GM20000 (cell line): Measurements from ENCODE around the gene S100A7.

ENCODE experiments used
- DNase-seq: peaks from one replicate; pipeline ENCODE4 v3.0.0; 2012; ENCODE audit warnings: low spot score
- CTCF ChIP-seq: IDR thresholded peaks from 2 replicates; pipeline ENCODE4 v1.5.1; 2012; ENCODE audit warnings: mild to moderate bottlenecking, control low read depth; ENCODE audit errors: extremely low read depth, missing control alignments

Gene S100A7

GRCh38 chr1:153434746-153435455 is 25.6 kb downstream of the S100A7 start:
- no peak for DNase-seq
- TF ChIP-seq CTCF: no peak

GRCh38 chr1:153432874-153433681 is 27.4 kb downstream of the S100A7 start:
- TF ChIP-seq CTCF: no peak
- no peak for DNase-seq

- no peak for DNase-seq
- no peak for TF ChIP-seq CTCF
Measured at GRCh38 chr1:153431928-153432327, 28.5 kb downstream of the S100A7 start.

GRCh38 chr1:153431427-153431826 is 29.0 kb downstream of the S100A7 start:
- TF ChIP-seq CTCF: no peak
- no peak for DNase-seq

GRCh38 chr1:153431002-153431401 is 29.4 kb downstream of the S100A7 start:
- no peak for TF ChIP-seq CTCF
- no peak for DNase-seq

- TF ChIP-seq CTCF: no peak
- no peak for DNase-seq
Measured at GRCh38 chr1:153430561-153430960, 29.9 kb downstream of the S100A7 start.

- no peak for DNase-seq
- TF ChIP-seq CTCF: no peak
Measured at GRCh38 chr1:153430166-153430553, 30.3 kb downstream of the S100A7 start.
